Lower lobe of right lung (tissue), 2 donors: ENCODE measurements around the gene TM7SF2. TPM values are rescaled to one million over a fixed set of nuclear protein-coding genes. Genes with fewer than 3 reads are reported as not detected.

Experiments used
- ATAC-seq, 2 donors: fragments of 200-7000 bp; cut with Tn5 transposase; one replicate each; pipeline ENCODE4 v1.9.1; 2020 to 2022; ENCODE audit warnings: mild to moderate bottlenecking in 2 of 2, moderate library complexity in 2 of 2
- DNase-seq: peaks from one replicate; pipeline ENCODE4 v3.0.0-alpha.2; 2020
- H3K27ac ChIP-seq: fragments of 200-600 bp; one replicate; pipeline ENCODE4 v1.8.0; 2022
- H3K27me3 ChIP-seq: fragments of 200-600 bp; one replicate; pipeline ENCODE4 v1.8.0; 2022; ENCODE audit warnings: low read depth
- H3K36me3 ChIP-seq: fragments of 200-600 bp; one replicate; pipeline ENCODE4 v1.8.0; 2022; ENCODE audit warnings: mild to moderate bottlenecking
- H3K4me1 ChIP-seq: fragments of 200-600 bp; one replicate; pipeline ENCODE4 v1.8.0; 2022
- H3K4me3 ChIP-seq: fragments of 200-600 bp; one replicate; pipeline ENCODE4 v1.8.0; 2022; ENCODE audit warnings: mild to moderate bottlenecking
- H3K9me3 ChIP-seq: fragments of 200-600 bp; one replicate; pipeline ENCODE4 v1.8.0; 2022
- CTCF ChIP-seq: fragments of 200-600 bp; IDR thresholded peaks from one replicate; pipeline ENCODE4 v1.8.0; 2022; ENCODE audit warnings: antibody characterized with exemption, mild to moderate bottlenecking
- intact Hi-C: fragments of 100-400 bp; cut with DNase I; formaldehyde crosslinking; loops from one replicate; pipeline ENCODE4 v1.11.0; 2022
- total RNA-seq: library from RNA; stranded (reverse); fragmentation: NEBNext Ultra II Directional; extraction: Animal tissue kit (Norgen Biotek cat#: 25700); gene quantifications from one replicate; pipeline ENCODE4 v1.2.1, GENCODE V29; 2021
- donor health status: DM: no; HTN: yes; CAD: no; lungs with severe emphysema.

Gene TM7SF2
- total RNA-seq, 1 donor from 2014 or later: 38.8 TPM

DNA sequence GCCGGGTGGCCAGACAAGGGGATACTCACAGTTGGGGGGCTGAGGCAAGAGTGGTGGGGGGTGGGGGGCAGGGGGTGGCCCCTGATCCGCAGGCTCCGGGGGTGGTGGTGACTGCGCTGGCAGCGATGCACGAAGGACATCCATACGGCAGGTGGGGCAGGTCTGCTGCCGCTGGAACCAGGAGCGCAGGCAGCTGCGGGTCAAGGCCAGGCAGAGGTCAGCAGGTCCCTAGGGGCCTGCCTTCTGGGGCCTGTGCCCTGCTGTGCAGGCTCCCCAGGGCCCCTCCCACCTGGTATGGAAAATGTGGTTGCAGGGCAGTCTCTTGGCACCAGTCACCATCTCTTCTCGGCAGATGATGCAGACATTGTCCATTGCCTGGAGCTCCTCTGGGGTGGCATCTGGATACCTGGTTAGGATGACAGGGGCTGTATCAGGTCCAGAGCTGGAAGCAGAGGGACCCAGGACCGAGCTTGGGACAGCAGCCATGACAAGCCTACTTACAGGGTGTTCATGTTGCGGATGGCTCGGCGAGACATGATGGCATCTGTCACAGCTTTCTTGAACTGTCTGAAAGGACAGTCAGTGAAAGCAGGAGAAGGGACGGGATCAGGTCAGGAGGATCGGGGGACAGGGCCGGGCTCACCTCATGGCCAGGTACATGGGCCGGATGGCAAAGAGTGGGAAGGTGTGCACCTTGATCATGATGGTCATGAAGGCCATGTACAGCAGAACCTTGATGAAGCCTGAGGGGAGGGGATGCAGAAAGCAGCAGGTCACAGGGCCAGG is 19.2 kb downstream of the TM7SF2 start:
- no peaks in the 10 kb centered on the region for H3K9me3 ChIP-seq
- intact Hi-C loops: no loop called here
- DNase-seq: no peak
- H3K4me1 ChIP-seq: peaks cover 26% of the 10 kb centered on the region
- no peak for ATAC-seq
- no peak overlapping the region for H3K4me3 ChIP-seq
- H3K27ac ChIP-seq: no peak overlapping the region
- no peaks in the 10 kb centered on the region for H3K27me3 ChIP-seq
- TF ChIP-seq CTCF: no peak
- peaks cover 73% of the 10 kb centered on the region for H3K36me3 ChIP-seq

- H3K9me3 ChIP-seq: no peaks in the 10 kb centered on the region
- no peak overlapping the region for H3K4me3 ChIP-seq
- intact Hi-C loops: no loop called here
- peaks cover 29% of the 10 kb centered on the region for H3K4me1 ChIP-seq
- no peak overlapping the region for H3K27ac ChIP-seq
- TF ChIP-seq CTCF: no peak
- no peak for DNase-seq
- no peaks in the 10 kb centered on the region for H3K27me3 ChIP-seq
- H3K36me3 ChIP-seq: peaks cover 67% of the 10 kb centered on the region
- no peak for ATAC-seq
These were observed 19.7 kb downstream of the TM7SF2 start for GRCh38 chr11:65131417-65131776.

- peak overlapping the region; percentile 98 for H3K4me3 ChIP-seq
- TF ChIP-seq CTCF: no peak
- ATAC-seq: no peak
- H3K27ac ChIP-seq: peak overlapping the region; percentile 99
- intact Hi-C loops: no loop called here
- H3K36me3 ChIP-seq: peaks cover 63% of the 10 kb centered on the region
- H3K9me3 ChIP-seq: no peaks in the 10 kb centered on the region
- H3K27me3 ChIP-seq: no peaks in the 10 kb centered on the region
- peaks cover 29% of the 10 kb centered on the region for H3K4me1 ChIP-seq
- no peak for DNase-seq
These were observed 20.2 kb downstream of the TM7SF2 start for GRCh38 chr11:65131895-65132237.

GRCh38 chr11:65132238-65132987 is 20.7 kb downstream of the TM7SF2 start:
- Histone ChIP-seq H3K9me3 (no peaks in the 10 kb centered on the region), H3K4me1 (peaks cover 29% of the 10 kb centered on the region), H3K36me3 (peaks cover 57% of the 10 kb centered on the region), H3K4me3 (peak overlapping the region; percentile 98), H3K27ac (peak overlapping the region; percentile 99), H3K27me3 (no peaks in the 10 kb centered on the region)
- intact Hi-C loops: no loop called here
- TF ChIP-seq CTCF: no peak
- DNase-seq: no peak
- no peak for ATAC-seq

GRCh38 chr11:65132988-65133700 is 21.5 kb downstream of the TM7SF2 start:
- intact Hi-C loops: no loop called here
- no peak for TF ChIP-seq CTCF
- H3K9me3 ChIP-seq: no peaks in the 10 kb centered on the region
- DNase-seq (peak; percentile 85), ATAC-seq (peak in 1 of 2 donors; percentile 44)
- H3K36me3 ChIP-seq: peaks cover 50% of the 10 kb centered on the region
- H3K27ac ChIP-seq: peak overlapping the region; percentile 99
- peaks cover 29% of the 10 kb centered on the region for H3K4me1 ChIP-seq
- peak overlapping the region; percentile 98 for H3K4me3 ChIP-seq
- H3K27me3 ChIP-seq: no peaks in the 10 kb centered on the region
